ENCODE results near the gene ITPKA. TPM values are rescaled to one million over a fixed set of nuclear protein-coding genes. Genes with fewer than 3 reads are reported as not detected.

The ITPKA gene
- total RNA-seq, 4 donors from 2014 or later: 0.34 to 1.5 TPM; not detected in 2

Small RNAs within 50 kb of the gene (small RNA-seq; reads per million reads assigned to genes)
- not detected for gene RNU6-1169P

Other genes with a start within 250 kb of the ITPKA start
- gene OIP5, start 161.3 kb upstream of the ITPKA start, total RNA-seq: 1 to 10 TPM in 1 of 4 donors, not detected in 3; 1.2 TPM
- 10 to 100 TPM in 1 of 4 donors, 1 to 10 TPM in 3; 2.6 to 12.6 (median 5.3) TPM for gene NUSAP1, start 161.0 kb upstream of the ITPKA start, total RNA-seq
- gene NDUFAF1, start 91.4 kb upstream of the ITPKA start, total RNA-seq: 10 to 100 TPM; 13.1 to 23.9 (median 16.9) TPM
- 10 to 100 TPM; 21.7 to 58.7 (median 32.5) TPM for gene RTF1, start 76.8 kb upstream of the ITPKA start, total RNA-seq
- 1 to 10 TPM in 1 of 4 donors, under 1 TPM in 3; 0.33 to 2.4 (median 0.48) TPM for gene LTK, start 20.0 kb downstream of the ITPKA start, total RNA-seq
- 10 to 100 TPM; 12.6 to 34.5 (median 19.0) TPM for gene RPAP1, start 50.4 kb downstream of the ITPKA start, total RNA-seq
- gene TYRO3, start 65.3 kb downstream of the ITPKA start, total RNA-seq: 10 to 100 TPM; 29.5 to 72.2 (median 35.8) TPM
- 10 to 100 TPM; 29.1 to 43.4 (median 33.3) TPM for gene MGA, start 166.5 kb downstream of the ITPKA start, total RNA-seq

All from subcutaneous adipose tissue (tissue), 4 donors.